HEK293 (cell line): ENCODE results near the gene TYW1B.
"Not testable (repeated sequence)": the region's sequence is repeated elsewhere in the genome, so short reads cannot be mapped to it uniquely, and the experiment has no call there.

Experiments
- CTCF ChIA-PET: fragments of 350-600 bp; formaldehyde crosslinking; extraction: SDS; loops from one replicate; lab custom pipeline; 2021; ENCODE audit warnings: antibody characterized with exemption; lab: Yijun Ruan, JAX
- POLR2A ChIA-PET: fragments of 300-600 bp; formaldehyde crosslinking; extraction: SDS; loops from one replicate; lab custom pipeline; 2020; ENCODE audit warnings: antibody characterized with exemption, inconsistent platforms; lab: Yijun Ruan, JAX
- H3K27ac ChIP-seq: fragments of 200-500 bp; sonication (Bioruptor generic); 2 replicates; pipeline ENCODE4 v1.5.1; 2014; ENCODE audit warnings: low read depth, low read length, control low read depth, inconsistent platforms; ENCODE audit errors: extremely low read depth
- H3K36me3 ChIP-seq, 2 experiments: fragments of 200-500 bp in 1 of 2; sonication (Bioruptor generic) in 1 of 2; 1 replicate in 1 of 2; 2 replicates in 1 of 2; pipeline ENCODE4 v1.5.1; 2014 to 2017; ENCODE audit warnings: inconsistent platforms in 2 of 2, low read length in 2 of 2; ENCODE audit not compliant: control insufficient read depth in 2 of 2, insufficient read depth in 1 of 2
- H3K4me1 ChIP-seq: fragments of 200-500 bp; sonication (Bioruptor generic); 2 replicates; pipeline ENCODE4 v1.5.1; 2014; ENCODE audit warnings: mild to moderate bottlenecking, low read length, inconsistent platforms; ENCODE audit not compliant: control insufficient read depth, insufficient read depth
- H3K4me3 ChIP-seq: 2 replicates; pipeline ENCODE4 v1.5.1; 2011; ENCODE audit warnings: low read depth, mild to moderate bottlenecking, control low read depth, low read length, moderate library complexity
- H3K9me3 ChIP-seq: fragments of 200-500 bp; sonication (Bioruptor generic); 2 replicates; pipeline ENCODE4 v1.5.1; 2014; ENCODE audit warnings: low read depth, low read length, inconsistent platforms; ENCODE audit not compliant: control insufficient read depth, insufficient read depth
- SETDB1 ChIP-seq: IDR thresholded peaks from one replicate; pipeline ENCODE4 v1.6.1; 2017; ENCODE audit warnings: mild to moderate bottlenecking, low read length, moderate library complexity, mixed read lengths; ENCODE audit not compliant: insufficient read length
- ZNF146 ChIP-seq: fragments of 450-650 bp; formaldehyde crosslinking; IDR thresholded peaks from 2 replicates; pipeline ENCODE4 v1.5.1; 2016; ENCODE audit warnings: missing biosample characterization, missing genetic modification characterization

The TYW1B gene

DNA sequence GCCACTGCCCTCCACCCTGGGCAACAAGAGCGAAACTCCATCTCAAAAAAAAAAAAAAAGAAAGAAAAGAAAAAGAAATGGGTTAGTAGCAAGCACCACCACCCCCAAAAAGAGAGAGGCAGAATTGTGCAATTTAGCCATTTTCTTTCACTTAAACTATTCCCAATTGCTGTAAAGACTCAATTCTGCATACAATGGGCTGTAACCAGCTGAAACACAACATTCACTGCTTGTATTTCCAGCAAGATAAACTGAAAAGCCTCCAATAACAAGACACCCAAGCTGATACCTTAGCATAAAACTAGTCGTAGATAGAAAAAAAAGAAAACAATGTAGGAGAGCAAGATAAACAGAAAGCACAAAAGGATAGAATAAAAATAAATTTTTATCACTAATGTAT is 84.2 kb downstream of the TYW1B start:
- H3K4me1 ChIP-seq, H3K9me3 ChIP-seq, H3K27ac ChIP-seq, H3K36me3 ChIP-seq, CTCF ChIA-PET, H3K4me3 ChIP-seq, POLR2A ChIA-PET: not testable (repeated sequence)

DNA sequence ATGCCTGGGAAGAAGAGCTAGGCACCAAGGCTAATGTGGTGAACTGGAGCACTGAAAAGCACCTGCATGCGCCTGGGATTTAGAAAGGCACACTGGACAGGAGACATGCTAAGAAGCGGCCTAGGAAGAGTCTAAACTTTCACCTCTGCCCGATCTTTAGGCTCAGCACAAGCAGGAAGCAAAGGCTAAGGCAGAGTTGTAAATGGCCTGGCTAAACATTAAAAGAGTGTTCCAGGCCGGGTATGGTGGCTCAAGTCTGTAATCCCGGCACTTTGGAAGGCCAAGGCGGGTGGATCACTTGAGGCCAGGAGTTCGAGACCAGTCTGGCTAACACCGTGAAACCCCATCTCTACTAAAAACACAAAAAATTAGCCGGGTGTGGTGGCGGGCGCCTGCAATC is 88.3 kb downstream of the TYW1B start:
- POLR2A ChIA-PET, H3K36me3 ChIP-seq, CTCF ChIA-PET, H3K4me3 ChIP-seq, H3K9me3 ChIP-seq, H3K4me1 ChIP-seq, H3K27ac ChIP-seq: not testable (repeated sequence)

DNA sequence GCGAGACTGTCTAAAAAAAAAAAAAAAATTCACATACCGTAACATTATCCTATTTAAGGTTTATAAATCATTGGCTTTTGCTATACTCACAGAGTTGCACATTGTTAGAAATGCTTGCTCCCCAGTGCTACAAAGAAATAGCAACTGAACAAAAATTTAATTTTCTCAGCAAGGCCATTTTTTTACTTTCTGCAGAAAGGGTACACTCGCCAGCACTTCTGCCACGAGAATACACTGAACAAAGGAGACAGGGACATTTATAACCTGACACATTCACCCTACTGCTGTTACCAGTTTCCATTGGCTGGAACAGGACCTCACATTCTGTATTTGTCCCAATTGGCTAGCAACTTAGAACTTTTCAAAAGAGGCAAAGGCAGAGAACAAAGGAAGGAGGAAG is 92.1 kb downstream of the TYW1B start:
- H3K9me3 ChIP-seq, CTCF ChIA-PET, H3K27ac ChIP-seq, H3K36me3 ChIP-seq, POLR2A ChIA-PET, H3K4me1 ChIP-seq, H3K4me3 ChIP-seq: not testable (repeated sequence)
- peak; percentile 56 for TF ChIP-seq SETDB1

DNA sequence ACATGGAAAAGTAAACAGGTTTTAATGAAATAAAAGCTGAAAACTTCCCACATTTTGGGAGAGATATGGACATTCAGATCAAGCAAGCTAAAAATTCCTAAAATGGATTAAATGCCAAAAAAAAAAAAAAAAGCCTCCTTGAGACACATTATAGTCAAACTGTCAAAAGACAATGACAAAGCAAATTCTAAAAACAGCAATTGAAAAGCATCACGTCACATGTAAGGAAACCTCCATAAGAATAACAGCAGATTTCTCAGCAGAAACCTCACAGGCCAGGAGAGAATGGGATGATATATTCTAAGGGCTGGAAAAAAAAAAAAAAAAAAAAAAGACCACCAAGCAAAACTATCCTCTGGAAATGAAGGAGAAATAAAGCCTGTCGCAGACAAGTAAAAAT is 97.2 kb downstream of the TYW1B start:
- H3K4me1 ChIP-seq, CTCF ChIA-PET, H3K4me3 ChIP-seq, POLR2A ChIA-PET, H3K9me3 ChIP-seq, H3K27ac ChIP-seq, H3K36me3 ChIP-seq: not testable (repeated sequence)

DNA sequence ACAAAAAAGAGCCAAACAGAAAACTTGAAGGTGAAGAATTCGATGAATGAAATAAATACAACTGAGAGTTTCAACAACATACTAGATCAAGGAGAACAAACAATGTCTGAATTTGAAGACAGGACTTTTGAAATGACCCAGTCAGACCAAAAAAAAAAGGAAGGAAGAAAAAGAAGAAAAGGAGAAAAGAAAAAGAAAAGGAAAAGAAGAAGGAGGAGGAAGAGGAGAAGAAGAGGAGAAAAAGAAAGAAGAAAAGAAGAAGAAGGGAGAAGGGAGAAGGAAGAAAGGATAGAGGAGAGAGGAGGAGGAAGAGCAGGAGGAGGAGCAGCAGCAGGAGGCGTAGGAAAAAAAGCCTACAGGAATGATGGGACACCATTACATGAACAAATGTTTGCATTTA is 97.6 kb downstream of the TYW1B start:
- H3K4me3 ChIP-seq, H3K4me1 ChIP-seq, H3K36me3 ChIP-seq, H3K9me3 ChIP-seq, H3K27ac ChIP-seq, POLR2A ChIA-PET, CTCF ChIA-PET: not testable (repeated sequence)

DNA sequence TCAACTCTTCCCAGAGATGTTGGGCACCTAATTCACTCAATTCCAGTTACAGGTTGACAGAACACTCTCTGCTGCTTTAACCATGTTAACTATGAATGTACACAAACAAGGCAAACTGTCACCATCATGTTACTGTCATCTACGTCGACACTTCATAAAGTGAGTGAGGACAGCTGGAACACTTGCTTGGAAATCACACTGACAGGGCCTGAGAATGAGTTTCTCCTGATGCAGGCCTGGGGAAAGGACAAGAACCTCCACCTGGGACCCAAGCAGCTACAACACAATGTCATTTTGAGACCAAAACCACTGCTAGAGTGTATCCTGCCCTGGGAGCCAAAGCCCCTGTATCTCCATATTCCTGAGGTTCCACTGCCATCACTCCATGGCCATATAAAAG is 98.9 kb downstream of the TYW1B start:
- H3K4me3 ChIP-seq, POLR2A ChIA-PET, CTCF ChIA-PET, H3K27ac ChIP-seq, H3K9me3 ChIP-seq, H3K36me3 ChIP-seq, H3K4me1 ChIP-seq: not testable (repeated sequence)

DNA sequence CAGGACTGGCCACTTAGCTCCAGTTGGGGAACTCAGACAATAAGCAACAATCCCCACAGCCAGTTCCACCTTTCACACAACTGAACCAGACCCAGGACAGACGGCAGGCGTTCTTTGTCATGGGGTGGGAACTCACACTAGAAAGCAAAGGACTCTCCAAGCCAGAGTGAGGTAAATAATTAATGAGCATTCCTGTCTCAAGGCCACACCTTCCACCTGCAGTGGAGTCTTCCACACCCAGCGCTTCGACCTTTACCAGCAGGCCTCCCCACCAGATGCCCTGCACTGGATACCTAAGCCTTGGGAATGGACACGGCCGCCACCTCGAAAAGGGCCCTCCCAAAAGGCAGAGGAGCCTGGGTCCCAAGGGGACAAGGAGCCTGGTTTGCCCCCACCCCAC is 105.3 kb downstream of the TYW1B start:
- H3K9me3 ChIP-seq, POLR2A ChIA-PET: not testable (repeated sequence)

DNA sequence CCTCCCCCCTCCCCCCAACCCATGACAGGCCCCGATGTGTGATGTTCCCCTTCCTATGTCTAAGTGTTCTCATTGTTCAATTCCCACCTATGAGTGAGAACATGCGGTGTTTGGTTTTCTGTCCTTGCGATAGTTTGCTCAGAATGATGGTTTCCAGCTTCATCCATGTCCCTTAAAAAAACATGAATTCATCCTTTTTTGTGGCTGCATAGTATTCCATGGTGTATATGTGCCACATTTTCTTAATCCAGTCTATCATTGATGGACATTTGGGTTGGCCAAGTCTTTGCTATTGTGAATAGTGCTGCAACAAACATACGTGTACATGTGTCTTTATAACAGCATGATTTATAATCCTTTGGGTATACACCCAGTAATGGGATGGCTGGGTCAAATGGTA is 107.1 kb downstream of the TYW1B start:
- CTCF ChIA-PET = not testable (repeated sequence)

More for the DNA sequence above, 105.3 kb downstream of the TYW1B start:
- H3K4me3 ChIP-seq, H3K36me3 ChIP-seq, CTCF ChIA-PET, H3K27ac ChIP-seq, H3K4me1 ChIP-seq: not testable (repeated sequence)

DNA sequence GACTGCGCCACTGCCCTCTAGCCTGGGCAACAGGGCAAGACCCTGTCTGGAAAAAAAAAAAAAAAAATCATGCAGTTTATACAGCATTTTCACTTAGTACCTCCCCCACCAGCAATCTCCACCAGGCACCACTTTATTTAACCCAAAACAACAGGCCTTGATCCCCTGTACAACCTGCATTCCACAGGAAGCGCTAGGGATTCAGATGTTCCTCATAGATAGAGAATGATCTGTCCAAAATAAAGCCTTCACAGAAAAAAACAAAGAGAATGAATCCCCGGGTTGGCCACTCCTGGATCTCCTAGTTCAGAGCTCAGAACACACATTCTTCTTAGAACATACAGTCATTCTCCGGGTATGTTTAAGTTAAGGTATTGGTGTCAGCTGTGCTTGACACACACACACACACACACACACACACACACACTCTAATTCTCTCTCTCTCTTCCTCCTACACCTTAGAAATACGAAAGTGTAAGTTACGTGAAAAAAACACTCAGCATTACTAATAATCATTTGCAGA is 110.7 kb downstream of the TYW1B start:
- H3K9me3 ChIP-seq, H3K36me3 ChIP-seq, CTCF ChIA-PET, H3K4me1 ChIP-seq, H3K27ac ChIP-seq, POLR2A ChIA-PET, H3K4me3 ChIP-seq: not testable (repeated sequence)

More for the DNA sequence above, 107.1 kb downstream of the TYW1B start:
- POLR2A ChIA-PET, H3K4me1 ChIP-seq, H3K4me3 ChIP-seq, H3K9me3 ChIP-seq, H3K27ac ChIP-seq, H3K36me3 ChIP-seq: not testable (repeated sequence)
- peak; percentile 84 for TF ChIP-seq ZNF146

DNA sequence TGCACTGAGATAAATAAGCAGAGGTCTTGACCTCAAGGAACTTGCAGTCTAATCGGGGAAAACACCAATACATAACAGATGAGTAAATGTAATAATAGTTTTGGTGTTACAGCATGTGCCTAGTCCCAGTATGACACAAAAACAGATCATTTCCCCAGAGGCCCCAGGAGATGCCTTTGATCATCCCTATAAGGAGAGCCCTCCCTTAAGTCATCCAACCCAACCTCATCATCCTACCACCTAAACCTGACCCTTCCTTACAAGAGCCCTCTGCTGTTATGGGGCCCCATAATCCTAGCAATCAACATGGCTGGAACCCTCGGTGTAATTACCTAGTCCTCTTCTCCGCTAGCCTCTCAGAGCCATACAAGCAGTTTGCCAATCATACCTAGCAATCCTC is 116.1 kb downstream of the TYW1B start:
- H3K4me3 ChIP-seq, H3K9me3 ChIP-seq, H3K27ac ChIP-seq, H3K4me1 ChIP-seq, CTCF ChIA-PET, POLR2A ChIA-PET, H3K36me3 ChIP-seq: not testable (repeated sequence)
